Choroid plexus epithelial cell (primary cell): ENCODE measurements around the gene CLIP2.
"Not testable (repeated sequence)": the region's sequence is repeated elsewhere in the genome, so short reads cannot be mapped to it uniquely, and the experiment has no call there.

Source experiments
- DNase-seq: peaks from one replicate; pipeline ENCODE4 v3.0.0-alpha.2; 2010; ENCODE audit warnings: low read depth
- H3K4me3 ChIP-seq: 2 replicates; pipeline ENCODE4 v1.5.1; 2011; ENCODE audit warnings: low read depth, mild to moderate bottlenecking, control low read depth, low read length, moderate library complexity
- CTCF ChIP-seq: conservative IDR thresholded peaks from 2 replicates; pipeline ENCODE4 v1.5.1; 2011; ENCODE audit warnings: low read depth, mild to moderate bottlenecking, control low read depth, inconsistent platforms, low read length, moderate library complexity

The CLIP2 gene

DNA sequence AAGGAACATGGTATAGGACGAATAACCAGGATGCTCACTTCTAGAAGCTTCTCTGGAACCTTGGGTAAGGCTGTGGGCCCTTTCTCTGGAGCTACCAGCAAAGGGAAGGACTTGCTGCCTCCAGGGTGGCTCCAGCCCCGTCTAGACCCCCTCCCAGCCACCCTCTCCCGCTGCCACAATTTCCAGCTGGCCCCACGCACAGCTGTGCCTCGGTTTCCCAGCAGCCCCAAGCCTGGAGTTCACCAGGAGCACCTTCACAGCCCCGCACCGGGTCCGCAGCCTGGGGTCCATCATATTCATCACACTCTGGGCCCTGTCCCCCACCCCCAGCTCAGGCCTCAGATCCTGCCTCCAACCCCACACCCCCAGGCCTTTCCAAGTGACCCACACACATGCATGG is 128.9 kb downstream of the CLIP2 start:
- no peak overlapping the region for H3K4me3 ChIP-seq
- no peak for DNase-seq
- no peak for TF ChIP-seq CTCF

DNA sequence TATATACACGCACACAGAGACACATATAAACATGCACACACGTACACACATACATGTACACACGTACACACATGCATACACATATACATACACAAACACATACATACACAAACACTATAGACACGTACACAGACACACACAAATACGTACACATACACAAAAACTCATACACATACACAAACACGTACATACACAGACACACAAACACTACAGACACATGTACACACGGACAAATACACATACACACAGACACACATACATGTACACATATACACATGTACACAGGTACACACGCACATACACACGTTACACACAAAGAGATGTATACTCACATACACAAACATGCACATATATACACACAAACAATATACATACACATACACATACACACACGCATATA is 129.3 kb downstream of the CLIP2 start:
- TF ChIP-seq CTCF, result no peak
- DNase-seq, result no peak
- no peak overlapping the region for H3K4me3 ChIP-seq

- not testable (repeated sequence) for H3K4me3 ChIP-seq, DNase-seq
Observed at GRCh38 chr7:74419232-74419631, 130.0 kb downstream of the CLIP2 start.

DNA sequence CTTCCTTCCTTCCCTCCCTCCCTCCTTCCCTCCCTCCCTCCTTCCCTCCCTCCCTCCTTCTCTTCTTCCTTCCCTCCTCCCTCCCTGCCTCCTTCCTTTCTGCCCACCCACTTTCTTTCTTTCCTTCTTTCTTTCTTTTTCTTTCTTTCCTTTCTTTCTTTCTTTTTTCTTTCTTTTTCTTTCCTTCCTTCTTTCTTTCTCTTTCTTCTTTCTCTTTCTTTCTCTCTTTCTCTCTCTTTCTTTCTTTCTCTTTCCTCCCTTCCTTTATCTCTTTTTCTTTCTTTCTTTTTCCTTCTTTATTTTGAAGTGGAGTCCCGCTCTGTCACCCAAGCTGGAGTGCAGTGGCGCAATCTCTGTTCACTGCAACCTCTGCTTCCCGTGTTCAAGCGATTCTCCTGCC is 130.8 kb downstream of the CLIP2 start:
- no peak overlapping the region for H3K4me3 ChIP-seq
- no peak for DNase-seq
- TF ChIP-seq CTCF, result no peak

DNA sequence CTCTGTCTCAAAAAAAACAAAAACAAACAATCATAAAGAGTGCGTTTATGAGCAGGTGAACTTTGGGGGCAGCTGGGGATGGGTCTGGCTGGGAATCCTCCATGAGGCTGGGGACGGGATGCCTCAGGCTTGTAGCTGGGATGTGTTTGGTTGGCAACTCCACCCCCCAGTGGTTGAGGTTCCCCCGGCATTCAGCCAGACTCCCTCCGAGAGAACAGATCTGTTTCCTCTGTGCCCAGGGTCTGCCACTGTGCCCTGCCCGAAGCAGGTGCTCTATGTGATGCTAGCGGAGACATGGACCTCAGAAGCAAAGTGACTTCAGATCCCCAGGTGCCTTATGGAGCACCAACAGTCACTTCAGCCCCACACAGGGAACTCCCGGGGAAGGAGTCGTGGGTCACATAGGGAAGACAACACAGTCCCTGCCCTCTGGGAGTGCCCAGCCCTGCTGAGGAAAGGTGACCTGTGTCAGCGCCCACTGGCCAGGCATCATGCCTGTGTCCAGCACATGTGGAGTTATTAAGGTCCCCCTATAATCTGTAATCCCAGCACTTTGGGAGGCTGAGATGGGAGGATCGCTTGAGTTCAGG is 135.2 kb downstream of the CLIP2 start:
- H3K4me3 ChIP-seq, result no peak overlapping the region
- DNase-seq, result no peak
- TF ChIP-seq CTCF, result no peak

GRCh38 chr7:74428023-74428422 is 138.8 kb downstream of the CLIP2 start:
- TF ChIP-seq CTCF, result no peak
- H3K4me3 ChIP-seq, result no peak overlapping the region
- no peak for DNase-seq

- peak; percentile 16 for TF ChIP-seq CTCF
- DNase-seq, result peak; percentile 92
- no peak overlapping the region for H3K4me3 ChIP-seq
Observed at GRCh38 chr7:74429153-74429747, 140.0 kb downstream of the CLIP2 start.

GRCh38 chr7:74430409-74430808 is 141.2 kb downstream of the CLIP2 start:
- not testable (repeated sequence) for DNase-seq

More at GRCh38 chr7:74430409-74430808, 141.2 kb downstream of the CLIP2 start:
- not testable (repeated sequence) for H3K4me3 ChIP-seq
